ENCODE measurements around the gene HOXA1. TPM values are rescaled to one million over a fixed set of nuclear protein-coding genes. Genes with fewer than 3 reads are reported as not detected.
A peak's percentile ranks its signal among the peaks of the same experiment; 100 is the strongest.

The HOXA1 gene
- 0.11 and 0.16 TPM in 2 replicates for total RNA-seq

DNA sequence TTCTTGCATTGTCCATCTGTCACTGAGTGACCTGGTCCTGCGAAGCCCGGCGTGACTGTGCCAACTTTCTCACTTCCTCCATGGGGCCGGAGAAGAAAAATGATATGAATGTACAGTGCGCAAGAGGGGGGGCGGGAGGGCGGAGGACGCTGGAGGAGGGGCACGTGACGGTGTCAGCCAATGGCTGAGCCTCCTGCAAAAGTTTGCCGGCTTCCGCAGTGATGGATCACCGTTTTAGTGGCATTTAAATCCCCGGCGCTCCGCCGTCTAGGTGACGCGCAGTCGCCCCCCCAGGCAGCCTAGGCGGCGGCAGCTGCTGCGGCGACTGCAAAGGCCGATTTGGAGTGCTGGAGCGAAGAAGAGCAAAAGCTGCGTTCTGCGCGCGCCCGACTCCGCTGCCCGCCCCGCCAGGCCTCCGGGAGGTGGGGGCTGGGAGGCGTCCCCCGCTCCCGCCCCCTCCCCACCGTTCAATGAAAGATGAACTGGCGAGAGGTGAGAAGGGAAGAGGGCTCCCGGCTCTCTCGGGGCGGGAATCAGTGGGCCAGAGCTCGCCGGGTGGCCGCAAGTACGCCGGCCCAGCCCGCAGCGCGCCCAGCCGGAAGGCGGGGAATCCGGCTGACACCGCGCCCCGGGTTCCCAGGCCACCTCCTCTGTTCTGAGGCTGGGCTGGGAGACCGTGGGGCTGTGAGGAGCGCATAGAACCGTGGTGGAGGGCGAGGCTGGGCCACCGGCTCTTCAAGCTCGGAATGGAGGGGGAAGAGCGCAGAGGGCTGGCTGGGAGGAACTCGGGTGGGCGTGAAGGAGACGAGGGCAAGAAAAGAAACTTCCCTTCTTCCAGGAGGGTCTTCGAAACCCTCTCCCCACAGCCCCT, at the start of gene HOXA1:
Gene HOXA1 (minus strand): TSS at position 104 of the 871 bp plus-strand sequence. CDS start 88 bp downstream, at position 16.
- peak; percentile 66 for DNase-seq (ENCODE audit: low spot score)
- Mint-ChIP-seq H3K4me3 (ENCODE audit: low read depth) (peak within 1 kb of the TSS; percentile 80), H3K9me3 (no peaks in the 10 kb centered on the region), H3K4me1 (ENCODE audit: low read depth) (peaks cover 16% of the 10 kb centered on the region), H3K27me3 (ENCODE audit: low read depth) (peaks cover 83% of the 10 kb centered on the region), H3K27ac (peak within 1 kb of the TSS; percentile 21), H3K36me3 (ENCODE audit: low read depth) (peaks cover 26% of the 10 kb centered on the region)
- intact Hi-C loops (cut with micrococcal nuclease) = loop anchor here (2.0 to 5.0 kb wide), 5 partner anchors 36 to 1239 kb away; partner anchors contain the start of genes HOXA4 and SKAP2

- Mint-ChIP-seq H3K36me3 (ENCODE audit: low read depth) (no peaks in the 10 kb centered on the region), H3K27ac (no peak overlapping the region), H3K4me1 (ENCODE audit: low read depth) (peaks cover 2% of the 10 kb centered on the region), H3K27me3 (ENCODE audit: low read depth) (peaks cover 40% of the 10 kb centered on the region), H3K4me3 (ENCODE audit: low read depth) (no peak overlapping the region), H3K9me3 (no peaks in the 10 kb centered on the region)
- intact Hi-C loops (cut with micrococcal nuclease) = no loop called here
- no peak for DNase-seq (ENCODE audit: low spot score)
Observed at GRCh38 chr7:27145165-27145913, 49.5 kb upstream of the HOXA1 start.

- intact Hi-C loops (cut with micrococcal nuclease) = no loop called here
Observed at GRCh38 chr7:27144781-27145164, 49.0 kb upstream of the HOXA1 start.

GRCh38 chr7:27143950-27144780, 48.4 kb upstream of the HOXA1 start:
- Mint-ChIP-seq H3K4me1 (ENCODE audit: low read depth) (peaks cover 2% of the 10 kb centered on the region), H3K4me3 (ENCODE audit: low read depth) (no peak overlapping the region), H3K27ac (no peak overlapping the region), H3K36me3 (ENCODE audit: low read depth) (no peaks in the 10 kb centered on the region), H3K27me3 (ENCODE audit: low read depth) (peaks cover 28% of the 10 kb centered on the region), H3K9me3 (no peaks in the 10 kb centered on the region)
- no peak for DNase-seq (ENCODE audit: low spot score)
- intact Hi-C loops (cut with micrococcal nuclease) = no loop called here

More at GRCh38 chr7:27144781-27145164, 49.0 kb upstream of the HOXA1 start:
- Mint-ChIP-seq H3K9me3 (no peaks in the 10 kb centered on the region), H3K4me1 (ENCODE audit: low read depth) (peaks cover 2% of the 10 kb centered on the region), H3K4me3 (ENCODE audit: low read depth) (no peak overlapping the region), H3K27ac (no peak overlapping the region), H3K27me3 (ENCODE audit: low read depth) (peaks cover 35% of the 10 kb centered on the region), H3K36me3 (ENCODE audit: low read depth) (no peaks in the 10 kb centered on the region)
- DNase-seq (ENCODE audit: low spot score) = no peak

GRCh38 chr7:27143023-27143949, 47.5 kb upstream of the HOXA1 start, which contains the start of gene HOXA5:
Gene HOXA5 (minus strand): TSS chr7:27143681. CDS start chr7:27143607, 74 bp downstream.
- Mint-ChIP-seq H3K4me3 (ENCODE audit: low read depth) (no peak within 1 kb of the TSS), H3K27me3 (ENCODE audit: low read depth) (peaks cover 27% of the 10 kb centered on the region), H3K36me3 (ENCODE audit: low read depth) (no peaks in the 10 kb centered on the region), H3K9me3 (no peaks in the 10 kb centered on the region), H3K27ac (no peak within 1 kb of the TSS), H3K4me1 (ENCODE audit: low read depth) (peaks cover 2% of the 10 kb centered on the region)
- intact Hi-C loops (cut with micrococcal nuclease) = no loop called here
- DNase-seq (ENCODE audit: low spot score) = no peak

- intact Hi-C loops (cut with micrococcal nuclease) = no loop called here
- Mint-ChIP-seq H3K27ac (no peak overlapping the region), H3K36me3 (ENCODE audit: low read depth) (no peaks in the 10 kb centered on the region), H3K4me3 (ENCODE audit: low read depth) (no peak overlapping the region), H3K27me3 (ENCODE audit: low read depth) (peaks cover 29% of the 10 kb centered on the region), H3K9me3 (no peaks in the 10 kb centered on the region), H3K4me1 (ENCODE audit: low read depth) (no peaks in the 10 kb centered on the region)
- DNase-seq (ENCODE audit: low spot score) = no peak
Observed at GRCh38 chr7:27142580-27143022, 46.8 kb upstream of the HOXA1 start.

GRCh38 chr7:27141923-27142579, 46.3 kb upstream of the HOXA1 start:
- no peaks in the 10 kb centered on the region for H3K4me1 Mint-ChIP-seq (ENCODE audit: low read depth)
- no peak overlapping the region for H3K4me3 Mint-ChIP-seq (ENCODE audit: low read depth)
- intact Hi-C loops (cut with micrococcal nuclease) = no loop called here

DNA sequence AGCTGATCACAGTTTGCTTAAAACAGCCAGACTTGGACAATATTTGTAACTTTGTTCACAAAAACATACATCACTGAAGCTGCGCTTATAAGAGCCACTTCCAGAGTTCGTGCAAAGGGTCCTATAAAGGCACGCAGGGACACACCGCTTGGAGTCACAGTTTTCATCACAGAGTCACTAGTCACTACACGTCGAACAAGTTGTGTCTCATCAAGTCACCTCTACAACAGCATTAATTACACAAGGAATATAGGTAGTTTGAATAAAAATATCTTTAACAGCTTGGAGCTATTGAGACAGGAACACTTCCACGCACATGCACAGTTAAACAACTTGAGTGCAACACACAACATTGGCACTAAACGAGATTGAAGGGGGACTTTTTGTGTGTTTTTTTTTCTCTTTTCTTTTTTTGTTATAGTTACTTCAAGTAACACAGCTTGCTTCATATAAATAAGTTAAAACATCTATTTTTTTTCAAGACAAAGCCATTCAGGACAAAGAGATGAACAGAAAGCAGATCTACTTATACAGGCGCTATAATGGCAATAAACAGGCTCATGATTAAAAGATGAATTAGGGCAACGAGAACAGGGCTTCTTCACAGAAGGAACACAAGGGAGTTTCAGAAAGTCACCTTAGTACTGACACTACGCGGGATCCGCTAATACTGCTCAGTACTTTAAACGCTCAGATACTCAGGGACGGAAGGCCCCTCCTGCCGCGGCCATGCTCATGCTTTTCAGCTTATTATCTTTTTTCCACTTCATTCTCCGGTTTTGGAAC, 45.5 kb upstream of the HOXA1 start:
- Mint-ChIP-seq H3K27ac (no peak overlapping the region), H3K4me3 (ENCODE audit: low read depth) (no peak overlapping the region), H3K36me3 (ENCODE audit: low read depth) (no peaks in the 10 kb centered on the region), H3K9me3 (no peaks in the 10 kb centered on the region), H3K4me1 (ENCODE audit: low read depth) (no peaks in the 10 kb centered on the region), H3K27me3 (ENCODE audit: low read depth) (peaks cover 29% of the 10 kb centered on the region)
- intact Hi-C loops (cut with micrococcal nuclease) = no loop called here
- DNase-seq (ENCODE audit: low spot score) = no peak

More at GRCh38 chr7:27141923-27142579, 46.3 kb upstream of the HOXA1 start:
- no peaks in the 10 kb centered on the region for H3K9me3 Mint-ChIP-seq
- no peak overlapping the region for H3K27ac Mint-ChIP-seq
- DNase-seq (ENCODE audit: low spot score) = no peak
- peaks cover 29% of the 10 kb centered on the region for H3K27me3 Mint-ChIP-seq (ENCODE audit: low read depth)
- H3K36me3 Mint-ChIP-seq (ENCODE audit: low read depth) = no peaks in the 10 kb centered on the region

DNA sequence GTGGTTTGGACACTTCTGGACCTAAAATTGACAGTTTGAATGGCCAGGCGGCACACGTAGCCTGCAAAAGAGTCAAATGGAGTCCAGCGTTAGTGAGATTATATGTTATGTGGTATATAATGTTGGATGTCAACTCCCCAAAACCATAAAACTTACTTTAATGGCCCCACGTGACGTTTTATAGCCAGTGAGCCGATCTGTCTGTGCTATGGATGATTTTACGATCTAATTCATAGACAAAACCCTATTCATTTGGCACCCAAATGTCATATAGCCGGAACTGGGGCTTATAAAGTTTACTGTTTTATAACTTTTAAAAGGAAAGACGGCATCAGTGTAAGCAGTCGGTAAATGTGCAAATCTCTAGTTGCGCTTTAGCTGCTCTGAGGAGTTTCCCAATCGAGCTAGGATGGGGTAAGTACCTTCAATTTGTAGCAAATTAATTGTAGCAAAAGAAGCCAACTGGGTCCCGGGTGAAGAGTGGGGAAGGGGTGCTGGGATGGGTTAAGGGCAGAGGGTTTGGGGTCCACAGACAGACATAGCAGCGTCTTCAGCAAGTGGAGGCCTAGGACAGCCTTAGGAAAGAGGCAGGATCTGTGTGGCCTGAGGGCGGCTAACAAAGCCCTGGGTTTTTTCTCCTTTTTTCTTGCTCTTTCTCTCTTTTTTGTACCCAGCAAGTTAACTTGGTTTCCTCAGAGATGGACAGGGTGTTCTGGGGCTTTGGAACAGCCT, 44.5 kb upstream of the HOXA1 start:
- Mint-ChIP-seq H3K36me3 (ENCODE audit: low read depth) (no peaks in the 10 kb centered on the region), H3K4me1 (ENCODE audit: low read depth) (no peaks in the 10 kb centered on the region), H3K27ac (no peak overlapping the region), H3K27me3 (ENCODE audit: low read depth) (peaks cover 32% of the 10 kb centered on the region), H3K9me3 (no peaks in the 10 kb centered on the region), H3K4me3 (ENCODE audit: low read depth) (no peak overlapping the region)
- intact Hi-C loops (cut with micrococcal nuclease) = no loop called here
- no peak for DNase-seq (ENCODE audit: low spot score)

- Mint-ChIP-seq H3K27me3 (ENCODE audit: low read depth) (peaks cover 39% of the 10 kb centered on the region), H3K9me3 (no peaks in the 10 kb centered on the region), H3K4me3 (ENCODE audit: low read depth) (no peak overlapping the region), H3K4me1 (ENCODE audit: low read depth) (peaks cover 7% of the 10 kb centered on the region), H3K36me3 (ENCODE audit: low read depth) (no peaks in the 10 kb centered on the region), H3K27ac (no peak overlapping the region)
- DNase-seq (ENCODE audit: low spot score) = no peak
- intact Hi-C loops (cut with micrococcal nuclease) = no loop called here
Observed at GRCh38 chr7:27139334-27140125, 43.7 kb upstream of the HOXA1 start.

Data from activated T-helper 2 cell treated with anti-CD3 and anti-CD28 coated beads, Interferon-gamma antibody, Interleukin-2, Interleukin-4, amounts not matched to agents 10 μg/mL and 5 μg/mL and 100 μg/mL, durations not matched to agents 14 hours and 24 hours and 36 hours (primary cell).